Stimulated activated CD8-positive, alpha-beta memory T cell treated with anti-CD3 and anti-CD28 coated beads, Interleukin-12 subunit alpha, Interleukin-12 subunit beta, amount 100 ng/mL, for 4 hours (primary cell): ENCODE data around the gene GNAI2.
"Not testable (repeated sequence)": the region's sequence is repeated elsewhere in the genome, so short reads cannot be mapped to it uniquely, and the experiment has no call there.

Experiments
- DNase-seq: peaks from one replicate; pipeline ENCODE4 v3.0.0-alpha.2; 2020; ENCODE audit warnings: low read depth

Gene GNAI2

DNA sequence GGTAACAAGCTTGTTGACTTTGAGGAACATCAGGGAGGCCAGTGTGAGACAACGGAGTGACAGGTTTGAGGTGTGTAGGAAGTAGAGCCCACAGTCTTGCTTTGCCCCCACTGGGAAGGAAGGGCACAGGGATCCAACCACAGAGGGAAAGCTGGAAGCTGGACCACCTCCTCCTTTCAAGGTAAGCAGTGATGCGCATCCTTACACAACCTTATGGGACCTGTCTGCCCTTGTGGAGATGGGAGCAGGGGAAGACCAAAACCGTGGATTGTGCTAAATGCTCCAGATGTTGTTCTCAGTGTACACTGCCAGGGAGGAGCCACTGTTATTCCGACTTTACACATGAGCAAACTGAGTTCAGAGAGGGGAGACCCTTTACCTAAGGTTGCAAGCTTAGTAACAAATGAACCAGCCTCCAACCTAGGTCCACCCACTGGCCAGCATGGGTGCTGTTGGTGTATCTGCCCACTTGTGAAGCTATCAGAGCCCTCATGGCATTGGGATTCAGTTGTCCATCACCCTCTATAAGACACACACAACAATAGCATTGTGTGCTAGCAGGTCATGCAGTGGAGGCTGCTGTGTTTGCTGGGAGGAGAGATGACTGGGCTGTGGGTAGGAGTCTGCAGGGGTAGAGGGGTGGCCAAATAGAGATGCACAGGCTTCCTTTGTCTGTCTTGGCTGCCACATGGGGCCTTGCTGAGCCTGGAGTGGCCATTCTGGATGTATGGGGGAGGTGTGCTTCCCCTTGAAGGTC, 42.3 kb downstream of the GNAI2 start:
- no peak for DNase-seq

DNA sequence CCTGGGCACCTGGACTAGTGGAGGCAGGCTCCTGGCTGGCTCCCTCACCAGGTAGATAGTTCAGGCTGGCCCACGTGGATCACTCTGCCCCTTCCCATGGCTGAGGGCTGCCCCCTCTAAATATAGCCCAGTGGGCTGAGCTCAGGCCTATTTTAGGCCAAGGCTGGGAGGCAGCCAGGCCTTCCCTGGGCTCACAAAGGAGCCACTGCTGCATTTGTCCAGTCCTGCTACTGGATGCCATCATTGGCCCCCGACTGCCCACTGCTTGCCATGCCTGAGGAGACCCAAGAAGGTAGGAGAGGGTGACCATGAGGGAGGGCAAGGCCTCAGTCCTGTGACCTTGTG, 42.8 kb downstream of the GNAI2 start, which contains the start of gene LSMEM2:
LSMEM2 (plus strand) TSS at position 208 of the 345 bp plus-strand sequence; CDS start at position 235, 27 bp downstream.
- DNase-seq, result no peak

DNA sequence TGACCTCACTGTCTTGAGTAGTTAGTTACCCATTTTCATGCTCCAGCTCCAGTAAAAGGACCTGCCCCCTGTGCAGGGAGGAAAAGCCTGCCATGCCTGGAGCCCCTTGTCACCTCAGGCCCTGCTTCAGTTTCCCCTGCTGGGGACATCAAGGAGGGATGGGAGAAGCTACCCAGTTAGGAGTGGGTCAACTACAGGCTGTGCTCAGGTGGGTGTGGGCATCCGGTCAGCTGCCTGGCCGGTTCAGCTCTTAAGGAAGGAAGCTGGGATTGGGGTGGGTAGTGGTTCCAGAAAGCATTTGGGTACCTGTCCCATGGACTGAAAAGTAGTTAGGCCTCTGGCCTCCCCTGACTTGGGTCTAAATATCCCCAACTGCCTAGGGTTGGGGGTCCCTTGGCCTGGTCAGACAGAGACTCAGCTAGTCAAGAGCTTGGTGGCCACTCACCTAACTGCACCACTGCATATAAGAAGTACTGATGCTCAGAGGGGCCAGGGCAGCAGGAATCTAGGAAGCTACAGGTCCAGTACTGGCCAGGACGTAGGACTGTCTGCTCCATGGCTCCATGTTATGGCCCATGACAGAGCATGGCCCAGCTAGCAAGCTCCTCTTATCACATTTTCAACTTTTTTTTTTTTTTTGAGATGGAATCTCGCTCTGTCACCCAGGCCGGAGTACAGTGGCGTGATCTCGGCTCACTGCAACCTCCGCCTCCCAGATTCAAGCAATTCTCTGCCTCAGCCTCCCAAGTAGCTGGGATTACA, 43.4 kb downstream of the GNAI2 start:
- no peak for DNase-seq

DNA sequence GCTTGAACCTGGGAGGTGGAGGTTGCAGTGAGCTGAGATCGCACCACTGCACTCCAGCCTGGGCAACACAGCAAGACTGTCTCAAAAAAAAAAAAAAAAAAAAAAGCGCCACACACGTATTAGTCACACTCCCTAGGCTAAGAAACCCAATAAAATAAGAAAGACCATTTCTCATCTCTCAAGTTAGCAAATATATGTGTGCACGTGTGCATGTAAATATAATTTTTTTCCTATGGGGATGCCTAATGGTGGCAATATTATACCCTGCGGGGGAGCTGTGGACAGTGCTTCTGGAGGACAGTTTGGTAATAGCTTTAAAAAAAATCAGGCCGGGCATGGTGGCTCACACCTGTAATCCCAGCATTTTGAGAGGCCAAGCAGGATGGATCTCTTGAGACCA, 48.1 kb downstream of the GNAI2 start:
- not testable (repeated sequence) for DNase-seq

DNA sequence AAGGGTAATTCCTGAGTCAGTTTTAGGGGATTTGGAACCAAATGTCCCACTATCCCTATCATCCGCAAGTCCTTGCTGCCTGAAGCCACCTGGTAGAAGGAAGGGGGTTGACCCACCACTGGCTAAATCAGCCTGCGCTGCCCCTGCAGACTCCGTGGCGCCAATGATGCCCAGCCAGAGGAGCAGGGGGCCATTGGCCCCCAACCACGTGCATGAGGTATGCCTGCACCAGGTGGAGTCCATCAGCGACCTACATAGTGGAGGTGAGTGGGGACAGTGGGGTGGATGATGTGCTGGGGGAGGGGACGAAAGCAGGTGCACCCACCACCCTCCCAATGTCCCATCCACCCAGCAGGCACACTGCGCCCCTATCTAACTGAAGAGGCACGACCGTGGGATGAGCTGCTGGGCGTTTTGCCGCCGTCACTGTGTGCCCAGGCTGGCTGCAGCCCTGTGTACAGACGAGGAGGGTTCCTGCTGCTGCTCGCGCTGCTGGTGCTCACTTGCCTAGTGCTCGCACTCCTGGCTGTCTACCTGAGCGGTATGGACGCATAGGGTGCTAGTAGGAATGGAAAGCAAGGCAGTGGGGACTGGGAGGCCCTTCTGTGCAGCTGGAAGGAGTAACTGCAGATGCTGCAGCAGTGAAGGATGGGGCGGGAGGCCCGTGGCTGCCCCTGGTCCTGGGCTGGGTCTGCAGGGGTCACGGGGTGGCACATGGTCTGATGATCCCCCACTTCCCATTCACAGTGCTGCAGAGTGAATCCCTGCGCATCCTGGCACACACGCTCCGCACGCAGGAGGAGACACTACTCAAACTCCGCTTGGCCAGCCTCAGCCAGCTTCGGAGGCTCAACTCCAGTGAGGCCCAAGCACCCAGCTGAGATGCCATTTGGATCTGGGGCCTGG, 50.6 kb downstream of the GNAI2 start:
- DNase-seq, result no peak

GRCh38 chr3:50287262-50287661, 51.3 kb downstream of the GNAI2 start:
- DNase-seq, result no peak

DNA sequence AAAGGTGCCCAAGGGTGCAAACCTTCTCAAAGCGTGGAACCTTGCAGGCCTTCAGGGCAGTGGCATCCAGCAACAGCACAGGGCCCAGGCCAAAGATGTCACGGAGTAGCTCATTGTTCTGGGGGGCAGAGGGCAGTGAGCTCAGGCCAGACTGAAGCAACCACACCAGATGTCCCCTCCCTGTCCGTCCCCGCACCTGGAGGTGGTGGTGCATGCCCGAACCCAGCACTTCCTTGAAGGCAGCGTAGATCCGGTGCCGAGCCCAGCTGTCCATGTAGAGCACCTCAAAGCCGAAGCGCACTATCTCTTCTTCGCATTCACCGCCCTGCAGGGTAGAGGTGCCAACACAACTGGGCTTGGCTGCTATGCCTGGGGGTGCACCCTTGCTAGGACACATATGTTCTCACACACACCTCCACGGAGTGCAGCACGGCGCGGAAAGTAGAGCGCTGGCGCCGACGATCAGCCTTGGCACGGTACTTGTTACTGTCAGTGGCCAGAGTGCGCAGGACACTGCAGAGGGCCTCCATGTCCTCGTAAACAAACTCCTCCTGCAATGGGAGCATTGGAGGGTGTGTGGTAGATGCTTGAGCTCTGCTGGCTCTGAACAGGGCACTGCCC, 52.5 kb downstream of the GNAI2 start:
- DNase-seq, result no peak

- DNase-seq, result no peak
Observed at GRCh38 chr3:50289130-50289529, 53.1 kb downstream of the GNAI2 start.

GRCh38 chr3:50290161-50290641, 54.2 kb downstream of the GNAI2 start:
- DNase-seq, result no peak

DNA sequence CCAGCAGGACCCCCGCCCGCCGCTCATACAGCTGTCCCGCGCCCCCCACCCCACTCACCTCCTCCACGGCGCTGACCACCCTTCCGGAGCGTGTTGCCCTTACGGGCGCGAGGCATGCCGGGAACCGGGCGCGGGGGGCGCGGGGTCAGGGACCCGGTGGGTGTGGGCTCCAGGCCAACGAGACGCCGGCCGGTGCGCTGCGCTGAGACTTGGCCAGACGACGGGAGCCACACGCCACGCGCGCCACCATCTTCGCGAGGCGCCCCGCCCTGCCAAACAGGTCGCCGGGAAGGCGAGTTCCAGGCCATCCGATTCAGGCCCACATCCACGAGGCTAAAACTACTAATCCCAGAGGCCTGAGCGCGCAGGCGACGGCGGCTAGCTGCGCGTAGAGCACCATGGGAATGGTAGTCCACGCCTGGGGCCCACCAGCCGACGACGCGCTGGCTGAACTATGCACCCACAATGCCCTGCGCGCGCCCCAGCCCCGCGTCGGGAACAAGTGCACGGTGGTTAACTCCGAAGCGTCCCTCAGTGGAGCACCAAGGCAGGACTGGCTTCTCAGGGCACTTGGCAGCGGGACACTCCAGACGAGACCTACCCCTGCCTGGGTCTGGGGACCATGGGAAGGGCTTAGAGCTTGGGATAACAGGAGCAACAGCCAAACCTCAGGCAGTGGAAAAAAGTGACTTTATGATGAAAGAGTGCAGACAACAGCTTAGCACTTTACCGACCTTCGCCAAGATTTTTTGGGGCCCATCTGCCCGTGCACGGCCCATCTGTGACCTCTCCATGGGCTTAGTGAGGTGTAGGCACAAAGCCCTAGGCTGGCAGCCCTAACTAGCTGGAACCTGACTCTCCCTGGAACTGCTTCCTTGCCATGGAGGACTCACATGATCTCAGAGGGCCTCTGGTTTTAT, 56.4 kb downstream of the GNAI2 start, which contains the start of gene IFRD2:
IFRD2 (minus strand) TSS at position 271 of the 920 bp plus-strand sequence; CDS start at position 116, 155 bp downstream.
- peak; percentile 91 for DNase-seq

DNA sequence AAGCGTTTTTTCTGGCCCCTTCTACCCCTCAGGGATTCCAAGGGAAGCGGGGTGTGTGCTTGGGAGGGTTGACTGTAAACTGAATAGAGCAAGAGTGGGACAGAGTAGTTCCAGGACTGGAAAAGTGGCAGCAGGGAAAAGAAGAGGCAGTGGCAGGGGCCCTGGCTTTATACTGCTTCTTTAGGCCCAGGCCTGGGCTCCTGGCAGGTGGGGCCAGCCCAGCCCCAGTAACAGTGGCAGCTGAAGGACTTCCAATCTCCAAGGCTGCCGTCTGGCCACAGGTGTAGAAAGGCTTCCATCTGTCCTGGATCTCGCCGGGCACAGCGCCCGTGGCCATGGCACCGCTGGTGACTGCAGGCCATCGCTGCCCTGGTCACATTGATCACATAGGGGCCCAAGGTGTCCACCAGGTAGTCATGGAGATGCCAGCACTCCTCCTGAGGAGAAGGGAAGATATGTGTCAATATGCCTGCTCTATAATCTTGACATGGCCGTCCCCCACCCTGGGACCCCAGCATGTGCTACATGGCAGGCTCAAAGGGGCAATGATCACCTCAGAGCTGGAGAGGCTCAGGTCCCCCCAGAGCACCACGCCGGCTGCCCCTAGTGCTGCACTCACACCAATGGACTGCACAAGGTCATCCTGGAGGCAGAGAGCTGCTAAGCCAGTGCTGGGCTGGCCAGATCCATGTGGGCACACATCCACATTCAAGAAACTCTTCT, 57.2 kb downstream of the GNAI2 start:
- no peak for DNase-seq

DNA sequence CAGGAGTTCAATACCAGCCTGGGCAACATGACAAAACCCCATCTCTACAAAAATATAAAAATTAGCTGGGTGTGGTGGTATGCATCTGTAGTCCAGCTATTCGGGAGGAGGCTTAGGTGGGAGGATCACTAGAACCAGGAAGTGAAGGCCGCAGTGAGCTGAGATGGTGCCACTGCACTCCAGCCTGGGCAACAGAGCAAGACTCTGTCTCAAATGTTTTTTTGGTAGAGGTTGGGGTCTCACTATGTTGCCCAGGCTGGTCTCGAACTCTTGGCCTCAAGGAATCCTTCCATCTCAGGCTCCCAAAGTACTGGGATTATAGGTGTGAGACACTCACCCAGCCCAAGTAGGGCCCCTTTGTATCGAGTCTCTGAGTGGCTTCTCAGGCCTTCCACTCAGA, 58.1 kb downstream of the GNAI2 start:
- DNase-seq, result no peak

DNA sequence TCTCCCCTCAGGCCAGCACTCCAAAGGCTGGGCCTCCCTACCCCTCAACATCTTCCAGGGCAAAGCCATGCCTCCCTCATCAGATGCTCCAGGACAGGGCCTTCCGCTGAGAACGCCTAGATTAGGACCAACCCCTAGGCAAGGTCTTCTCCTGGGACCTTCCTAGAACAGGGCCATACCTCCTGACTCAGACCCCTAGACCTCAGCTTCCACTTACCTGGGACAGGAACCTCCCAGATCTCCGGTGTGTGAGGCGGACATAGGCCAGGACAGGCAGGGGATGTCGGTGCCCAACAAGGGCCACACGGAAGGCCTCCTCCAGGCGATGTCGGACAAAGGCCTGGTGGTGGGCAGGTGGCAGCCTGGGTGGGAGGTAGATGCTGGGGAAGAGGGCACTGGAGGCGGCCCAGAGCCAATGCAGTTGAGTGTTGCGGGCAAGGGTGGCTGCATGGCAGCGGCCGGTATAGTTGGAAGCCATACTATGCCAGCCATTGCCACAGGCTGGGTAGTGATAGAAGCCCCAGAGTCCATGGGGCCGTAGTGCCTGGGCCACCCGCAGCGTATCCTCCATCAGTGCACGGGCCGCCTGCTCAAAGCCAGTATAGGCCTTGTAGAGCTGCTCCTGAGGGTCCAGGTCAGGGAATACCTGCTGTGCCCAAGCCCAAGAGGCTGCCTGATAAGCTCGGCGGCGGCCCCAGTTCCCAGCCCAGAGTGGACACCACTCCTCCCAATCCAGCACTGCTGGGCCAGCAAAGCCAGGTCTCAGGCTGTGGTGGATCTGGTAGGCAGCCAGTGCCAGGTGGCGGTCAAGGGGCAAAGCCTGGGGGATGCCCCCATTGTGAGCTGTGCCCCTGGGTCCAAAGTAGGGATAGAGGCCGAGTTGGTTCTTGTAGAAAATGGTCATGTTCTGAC, 58.7 kb downstream of the GNAI2 start:
- DNase-seq, result no peak

DNA sequence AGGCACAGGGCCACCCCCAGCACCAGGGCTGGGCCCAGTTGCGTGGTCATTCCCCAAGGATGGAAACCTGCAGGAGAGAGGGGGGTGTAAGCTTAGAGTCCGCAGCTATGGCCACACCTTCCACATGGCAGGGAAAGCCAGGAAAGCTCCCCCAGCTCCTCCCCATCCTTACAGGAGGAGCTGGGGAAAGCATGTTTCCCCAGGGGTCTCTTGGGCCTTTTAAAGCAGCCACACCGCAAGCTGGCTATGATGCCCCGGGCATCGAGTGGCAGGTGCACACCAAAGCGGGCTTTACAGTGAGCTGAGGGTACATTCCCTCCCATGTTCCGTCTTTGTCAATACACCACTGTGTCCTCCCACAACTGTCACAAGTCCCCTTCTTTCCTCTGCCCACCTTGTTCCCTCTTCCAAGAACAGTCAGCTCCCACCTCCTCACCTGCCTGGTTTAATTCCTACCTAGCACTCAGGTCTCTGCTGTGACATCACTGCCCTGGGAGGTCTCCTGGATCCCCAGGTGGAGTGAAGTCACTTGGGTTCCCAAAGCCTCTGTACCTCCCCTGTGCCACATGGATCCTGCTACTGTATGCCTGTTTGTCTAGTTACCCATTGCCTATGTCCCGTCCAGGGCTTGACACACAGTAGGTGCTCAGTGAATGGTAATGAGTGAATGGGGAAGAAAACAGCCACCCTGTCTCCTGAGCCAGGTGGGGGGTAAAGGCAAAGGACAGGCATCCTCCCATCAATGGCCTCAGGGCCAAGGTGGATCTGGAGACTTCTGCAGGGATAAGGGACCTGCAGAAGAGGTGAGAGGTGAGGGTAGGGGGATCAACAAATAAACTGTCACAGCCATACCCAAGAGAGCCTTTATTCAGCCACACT, 59.8 kb downstream of the GNAI2 start:
- DNase-seq, result no peak

DNA sequence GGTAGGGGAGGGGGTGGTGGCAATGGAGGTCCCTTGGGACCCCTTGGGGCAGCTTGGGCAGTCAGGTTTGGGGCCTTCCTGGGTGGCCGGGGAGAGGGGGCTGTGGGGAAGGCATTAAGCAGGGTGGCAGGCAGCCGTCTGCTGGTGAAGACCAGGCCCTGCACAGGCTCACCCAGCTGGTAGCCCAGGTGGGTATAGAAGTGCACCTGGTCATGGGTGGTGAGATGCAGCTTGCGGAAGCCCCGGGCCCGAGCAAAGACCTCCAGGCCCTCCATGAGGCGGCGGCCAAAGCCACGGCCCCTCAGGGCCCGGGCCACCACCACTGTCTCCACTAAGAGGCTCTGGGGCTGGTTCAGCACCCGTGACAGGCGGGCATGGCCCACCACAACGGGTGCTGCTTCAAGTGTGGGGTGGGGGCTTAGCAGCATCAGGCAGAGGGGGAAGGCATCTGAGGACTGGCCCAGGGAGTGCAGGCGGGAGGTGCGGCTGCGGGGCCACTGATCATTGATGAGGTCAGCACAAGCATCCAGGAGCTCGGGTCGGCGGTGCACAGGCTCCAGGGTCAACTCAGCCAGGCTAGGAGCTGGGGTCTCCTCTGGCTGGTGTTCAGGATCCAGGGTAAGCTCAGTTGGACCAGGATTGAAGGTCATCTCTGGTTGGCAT, 60.8 kb downstream of the GNAI2 start:
- DNase-seq, result no peak

DNA sequence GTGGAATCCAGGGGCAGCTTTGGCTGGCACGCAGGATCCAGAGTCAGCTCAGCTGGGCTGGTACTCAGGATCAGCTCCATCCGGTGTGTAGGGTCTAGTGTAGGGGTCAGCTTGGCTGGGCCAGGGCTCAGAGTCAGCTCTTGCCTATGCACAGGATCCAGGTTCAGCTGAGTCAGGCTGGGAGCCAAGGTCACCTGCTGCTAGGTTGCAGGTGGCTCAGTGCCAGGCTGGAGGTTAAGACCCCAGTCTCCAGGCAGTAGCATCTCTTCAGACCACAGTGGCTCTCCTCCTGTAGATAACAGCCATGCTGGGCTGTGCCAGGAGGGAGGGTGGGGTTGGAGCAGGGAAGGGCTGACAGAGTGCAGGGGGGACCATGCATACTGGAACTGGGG, 61.4 kb downstream of the GNAI2 start:
- DNase-seq, result no peak
